Renal cortex interstitium (tissue), 11 donors: ENCODE results near the gene SPTLC3. TPM values are rescaled to one million over a fixed set of nuclear protein-coding genes. Genes with fewer than 3 reads are reported as not detected.

Source experiments
- DNase-seq, 11 donors: peaks; one replicate each; pipeline ENCODE4 v3.0.0-alpha.2; 2013; ENCODE audit warnings: low read depth in 9 of 11, low spot score in 4 of 11; ENCODE audit errors: extremely low read depth in 1 of 11
- polyA plus RNA-seq, 3 donors: library from polyadenylated mRNA; unstranded; fragments of 120-200 nt; gene quantifications; one replicate each; pipeline ENCODE4 v1.2.1, GENCODE V29; 2013; ENCODE audit not compliant: insufficient read length in 3 of 3

SPTLC3 gene
- polyA plus RNA-seq, 3 donors = 16.5 to 22.2 (median 18.5) TPM

GRCh38 chr20:13147971-13148370 is 139.2 kb downstream of the SPTLC3 start:
- DNase-seq = no peak

DNA sequence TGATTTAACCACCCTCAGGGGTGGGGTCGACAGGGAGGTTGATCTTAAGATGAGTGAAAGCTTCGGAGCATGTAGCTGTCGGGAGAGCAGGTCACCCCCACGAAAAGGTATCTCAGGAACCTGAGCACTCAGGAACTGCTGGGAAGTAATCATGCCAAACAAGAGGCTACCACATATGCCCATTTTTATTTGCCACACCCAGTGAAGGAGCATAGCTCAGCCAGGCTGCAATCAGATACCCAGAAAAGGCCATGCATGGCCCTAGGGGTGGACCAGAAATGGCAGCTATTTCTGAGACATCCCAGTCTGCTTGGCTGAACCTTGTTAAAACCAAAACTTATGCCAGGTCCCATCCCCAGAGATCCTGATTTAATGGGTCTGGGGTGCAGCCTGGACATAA is 139.6 kb downstream of the SPTLC3 start:
- DNase-seq = no peak

- no peak for DNase-seq
Observed at GRCh38 chr20:13148961-13149360, 140.2 kb downstream of the SPTLC3 start.

- DNase-seq = no peak
Observed at GRCh38 chr20:13149371-13150105, 140.8 kb downstream of the SPTLC3 start.

GRCh38 chr20:13158369-13158768 is 149.6 kb downstream of the SPTLC3 start:
- peak in 1 of 11 donors; percentile 18 for DNase-seq

DNA sequence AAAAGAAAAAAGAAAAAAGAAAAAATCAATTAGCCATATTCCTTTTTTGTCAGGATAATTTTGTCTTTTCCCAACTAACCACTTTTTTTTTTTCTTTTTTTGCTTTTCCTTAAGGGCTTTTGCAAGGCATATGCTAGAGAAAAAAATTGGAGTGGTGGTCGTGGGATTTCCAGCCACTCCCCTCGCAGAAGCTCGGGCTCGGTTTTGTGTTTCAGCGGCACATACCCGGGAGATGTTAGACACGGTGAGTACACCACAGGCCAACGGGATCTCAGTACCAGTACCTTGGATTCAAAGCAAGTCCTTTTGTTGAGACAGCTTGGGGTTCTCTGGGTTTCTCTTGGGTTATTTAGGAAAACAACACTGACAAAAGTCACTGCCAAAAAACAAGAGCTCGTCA is 151.1 kb downstream of the SPTLC3 start:
- DNase-seq = no peak

DNA sequence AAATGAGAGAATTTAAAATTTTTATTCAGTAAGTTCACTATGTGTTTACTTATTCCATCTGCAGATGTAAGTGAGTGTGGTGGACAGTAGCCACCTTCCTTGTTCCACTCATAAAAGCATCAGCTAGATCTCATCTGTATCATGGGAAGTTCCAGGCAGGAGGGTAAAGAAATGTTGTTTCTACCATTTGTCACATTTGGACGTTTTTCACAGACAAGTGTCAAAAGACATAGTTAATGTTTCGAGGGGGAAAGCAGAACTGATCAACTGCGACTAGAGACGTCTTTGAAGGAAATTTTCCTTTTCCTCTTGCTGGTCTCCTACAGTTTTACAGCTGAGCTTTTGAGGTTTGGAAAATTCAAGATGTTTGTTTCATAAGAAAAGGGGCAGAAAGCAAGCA is 156.4 kb downstream of the SPTLC3 start:
- DNase-seq = no peak

DNA sequence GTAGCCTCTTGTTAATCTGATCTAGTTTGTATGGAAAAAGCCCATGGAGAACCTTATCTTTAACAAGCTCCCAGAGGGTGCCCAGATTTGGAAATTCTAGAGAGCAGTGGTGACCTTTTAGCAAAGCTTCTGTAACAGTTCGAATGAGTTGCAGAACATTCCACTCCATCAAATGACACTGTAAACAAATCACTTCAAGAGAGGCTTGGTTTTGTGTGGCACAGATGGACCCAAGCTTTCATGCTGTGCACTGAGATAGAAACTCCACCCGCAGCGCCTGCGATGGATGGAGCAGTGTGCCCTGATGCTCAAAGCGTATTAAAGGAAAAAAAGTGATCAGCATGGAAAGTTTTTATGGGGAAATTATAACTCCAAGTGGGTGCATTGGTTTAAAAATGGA is 157.2 kb downstream of the SPTLC3 start:
- DNase-seq = no peak

GRCh38 chr20:13166437-13166836 is 157.7 kb downstream of the SPTLC3 start:
- DNase-seq = no peak

- no peak for DNase-seq
Observed at GRCh38 chr20:13169086-13169485, 160.3 kb downstream of the SPTLC3 start.

GRCh38 chr20:13170771-13171170 is 162.0 kb downstream of the SPTLC3 start:
- no peak for DNase-seq

GRCh38 chr20:13173201-13173600 is 164.4 kb downstream of the SPTLC3 start:
- no peak for DNase-seq

GRCh38 chr20:13174402-13174801 is 165.6 kb downstream of the SPTLC3 start:
- DNase-seq = no peak

DNA sequence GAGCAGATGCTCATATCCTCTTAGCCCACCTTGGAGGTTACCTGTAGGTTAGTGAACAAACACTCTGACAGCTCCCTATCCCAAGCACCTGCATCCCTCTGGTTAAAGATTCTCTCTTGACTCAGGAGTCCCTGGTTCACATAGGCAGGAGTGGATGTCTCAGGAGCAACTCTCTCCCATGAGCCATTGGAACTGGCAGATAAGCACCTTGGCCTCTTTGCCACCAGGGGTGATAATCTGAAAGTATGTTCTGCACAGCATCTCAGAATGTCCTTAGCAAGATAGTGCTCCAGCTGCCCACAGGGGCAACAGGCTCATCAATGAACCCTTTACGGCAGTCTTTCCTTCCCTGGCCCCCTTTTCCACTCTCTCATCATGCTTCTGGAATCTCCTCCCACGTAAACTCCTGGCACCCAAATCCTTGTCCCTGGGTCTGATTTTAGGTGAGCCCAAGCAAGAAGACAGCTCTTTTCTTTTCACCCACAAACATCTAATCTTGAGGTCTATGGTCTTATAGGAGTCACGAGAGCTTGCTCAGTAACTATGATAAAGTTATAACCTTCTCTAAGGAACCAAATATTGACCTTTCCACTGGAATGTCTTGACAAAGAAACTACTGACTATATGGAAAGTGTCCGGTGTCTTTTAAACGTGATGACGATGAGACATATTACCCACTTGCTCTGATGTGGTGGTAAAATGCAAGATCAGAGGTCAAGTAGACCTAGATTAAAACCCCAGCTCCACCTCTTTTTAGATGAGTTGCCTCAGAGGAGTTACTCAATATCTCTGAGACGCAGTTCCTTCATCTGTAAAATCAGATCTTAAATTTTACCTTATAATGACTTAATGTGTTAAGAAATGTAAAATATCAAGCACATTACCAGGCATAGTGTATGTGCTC is 172.5 kb downstream of the SPTLC3 start:
- no peak for DNase-seq

GRCh38 chr20:13183005-13183404 is 174.2 kb downstream of the SPTLC3 start:
- no peak for DNase-seq

GRCh38 chr20:13186043-13186774 is 177.4 kb downstream of the SPTLC3 start:
- DNase-seq = no peak

DNA sequence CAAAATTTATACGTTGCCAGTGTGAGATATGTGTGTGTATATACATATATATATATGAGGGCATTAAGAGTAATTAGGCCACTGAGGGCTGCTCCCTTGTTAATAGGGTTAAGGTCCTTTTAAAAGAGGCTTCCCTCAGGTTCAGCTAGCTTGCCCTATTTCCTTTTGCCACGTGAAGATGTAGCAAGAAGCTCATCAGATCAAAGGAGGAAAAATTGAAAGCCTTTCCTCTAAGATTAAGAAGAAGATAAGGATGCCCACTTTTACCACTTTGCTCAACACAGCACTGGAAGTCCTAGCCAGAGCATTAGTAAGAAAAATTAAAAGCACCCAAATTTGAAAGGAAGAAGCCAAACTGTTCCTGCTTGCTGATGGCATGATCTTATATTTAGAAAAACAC is 179.1 kb downstream of the SPTLC3 start:
- DNase-seq = no peak

GRCh38 chr20:13199279-13199678 is 190.5 kb downstream of the SPTLC3 start:
- DNase-seq = peak in 3 of 11 donors; percentile 22 to 37 (median 28)

- no peak for DNase-seq
Observed at GRCh38 chr20:13200767-13201500, 192.2 kb downstream of the SPTLC3 start.
